CD4-positive, CD25-positive, alpha-beta regulatory T cell (primary cell): ENCODE results near the gene GTF3C1. TPM values are rescaled to one million over a fixed set of nuclear protein-coding genes. Genes with fewer than 3 reads are reported as not detected.

Experiments
- ATAC-seq, 2 donors: fragments of 150-1000 bp; cut with Tn5 transposase; one replicate each; pipeline ENCODE4 v1.10.0; 2021; ENCODE audit warnings: low read depth in 2 of 2, moderate number of reproducible peaks in 2 of 2, moderate library complexity in 1 of 2
- DNase-seq, 3 donors: peaks; one replicate each; pipeline versions ENCODE4 v3.0.0 to v3.0.0-alpha.2; 2012 to 2022; ENCODE audit warnings: mixed read lengths in 1 of 3
- H3K27ac ChIP-seq: one replicate; pipeline ENCODE4 v1.7.0; 2013; ENCODE audit warnings: mild to moderate bottlenecking, low read length; ENCODE audit not compliant: insufficient read depth, poor library complexity, severe bottlenecking
- H3K27me3 ChIP-seq: one replicate; pipeline ENCODE4 v1.7.0; 2013; ENCODE audit warnings: low read length; ENCODE audit not compliant: control insufficient read depth, insufficient read depth
- H3K36me3 ChIP-seq: one replicate; pipeline ENCODE4 v1.7.0; 2013; ENCODE audit warnings: mild to moderate bottlenecking, low read length, moderate library complexity; ENCODE audit not compliant: control insufficient read depth, insufficient read depth
- H3K4me1 ChIP-seq: 2 replicates; pipeline ENCODE4 v1.7.0; 2013; ENCODE audit warnings: mild to moderate bottlenecking, low read length; ENCODE audit not compliant: insufficient read depth, control insufficient read depth, poor library complexity, severe bottlenecking
- H3K4me3 ChIP-seq: one replicate; pipeline ENCODE4 v1.7.0; 2013; ENCODE audit warnings: low read depth, mild to moderate bottlenecking, low read length, moderate library complexity
- H3K9me3 ChIP-seq, 2 experiments: 1 replicate in 1 of 2; 2 replicates in 1 of 2; pipeline ENCODE4 v1.7.0; 2013; ENCODE audit warnings: low read length in 2 of 2, mild to moderate bottlenecking in 1 of 2, moderate library complexity in 1 of 2; ENCODE audit not compliant: control insufficient read depth in 2 of 2
- H3K27ac Mint-ChIP-seq, 3 donors: one replicate each; pipeline ENCODE4 v1.8.0; 2020 to 2022; ENCODE audit warnings: mild to moderate bottlenecking in 3 of 3, mixed read lengths in 3 of 3, moderate library complexity in 2 of 3
- H3K27me3 Mint-ChIP-seq: one replicate; pipeline ENCODE4 v1.8.0; 2022; ENCODE audit warnings: mild to moderate bottlenecking, mixed read lengths
- H3K36me3 Mint-ChIP-seq: one replicate; pipeline ENCODE4 v1.8.0; 2020; ENCODE audit warnings: mixed read lengths
- H3K4me1 Mint-ChIP-seq, 4 donors: one replicate each; pipeline ENCODE4 v1.8.0; 2020 to 2022; ENCODE audit warnings: mixed read lengths in 4 of 4, mild to moderate bottlenecking in 1 of 4
- H3K4me3 Mint-ChIP-seq, 4 donors: one replicate each; pipeline ENCODE4 v1.8.0; 2020 to 2022; ENCODE audit warnings: mild to moderate bottlenecking in 4 of 4, mixed read lengths in 4 of 4, moderate library complexity in 3 of 4
- H3K9me3 Mint-ChIP-seq, 7 donors: one replicate each; pipeline ENCODE4 v1.8.0; 2020 to 2022; ENCODE audit warnings: mixed read lengths in 7 of 7, mild to moderate bottlenecking in 3 of 7, moderate library complexity in 2 of 7
- polyA plus RNA-seq, 4 donors: library from polyadenylated mRNA; unstranded; fragments of 300-500 nt; fragmentation: Illumina TruSeq; gene quantifications; one replicate each; pipeline ENCODE4 v1.2.3, GENCODE V29; 2021
- total RNA-seq: library from RNA; stranded (reverse); gene quantifications from one replicate; pipeline ENCODE4 v1.2.3, GENCODE V29; 2022

Gene GTF3C1
- total and polyA plus RNA-seq, 5 donors from 2014 or later: 14.9 to 57.2 (median 21.2) TPM

DNA sequence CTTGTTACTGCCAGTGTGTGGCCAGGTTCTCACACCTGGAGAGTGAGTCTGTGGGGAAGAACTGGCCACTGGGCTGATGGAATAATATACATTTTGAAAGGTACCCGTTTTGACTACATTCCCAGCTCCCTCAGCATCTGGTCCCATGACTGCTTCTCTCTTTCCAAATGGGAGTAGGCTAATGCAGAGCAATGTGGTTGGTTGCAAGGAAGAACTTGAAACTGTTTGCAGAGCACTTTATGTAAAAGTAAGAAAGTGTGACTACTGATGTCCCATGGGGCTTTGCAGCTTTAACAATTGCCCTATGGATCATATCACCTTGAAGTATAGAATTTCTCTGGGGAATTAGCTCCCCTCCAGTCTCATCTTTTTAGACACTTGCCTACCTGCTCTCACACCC is 9.2 kb upstream of the GTF3C1 start:
- Mint-ChIP-seq H3K4me3 (no peak overlapping the region), H3K4me1 (peaks cover 0 to 7% (median 4%) of the 10 kb centered on the region in 4 donors), H3K27me3 (no peaks in the 10 kb centered on the region), H3K27ac (no peak overlapping the region), H3K36me3 (peaks cover 9% of the 10 kb centered on the region), H3K9me3 (no peaks in the 10 kb centered on the region)
- H3K4me1 ChIP-seq: no peaks in the 10 kb centered on the region
- H3K4me3 ChIP-seq: no peak overlapping the region
- no peaks in the 10 kb centered on the region for H3K36me3 ChIP-seq
- no peaks in the 10 kb centered on the region for H3K9me3 ChIP-seq
- H3K27me3 ChIP-seq: no peaks in the 10 kb centered on the region
- DNase-seq: no peak
- no peak overlapping the region for H3K27ac ChIP-seq
- ATAC-seq: no peak

DNA sequence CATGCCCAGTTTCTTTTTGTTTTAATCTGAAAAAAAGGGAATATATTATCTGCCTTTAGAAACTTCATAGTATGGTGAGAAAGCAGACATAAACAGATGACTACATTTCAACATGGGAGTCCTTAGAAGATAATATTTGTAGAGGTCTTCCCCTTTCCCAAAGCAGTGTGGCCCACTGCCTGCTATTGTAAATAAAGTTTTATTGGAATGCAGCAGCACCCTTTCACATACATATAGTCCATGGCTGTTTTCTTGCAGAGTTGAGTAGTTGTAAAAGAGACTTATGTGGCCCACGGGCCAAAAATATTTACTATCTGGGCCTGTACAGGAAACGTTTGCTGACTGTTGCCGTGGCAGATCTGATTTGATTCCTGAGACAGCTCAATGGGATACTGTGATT is 8.7 kb upstream of the GTF3C1 start:
- H3K27ac ChIP-seq: no peak overlapping the region
- peaks cover 0 to 7% (median 4%) of the 10 kb centered on the region in 4 donors for H3K4me1 Mint-ChIP-seq
- no peaks in the 10 kb centered on the region for H3K4me1 ChIP-seq
- no peaks in the 10 kb centered on the region for H3K27me3 ChIP-seq
- DNase-seq (no peak), ATAC-seq (no peak)
- no peaks in the 10 kb centered on the region for H3K9me3 ChIP-seq
- no peaks in the 10 kb centered on the region for H3K9me3 Mint-ChIP-seq
- H3K36me3 ChIP-seq: no peaks in the 10 kb centered on the region
- no peaks in the 10 kb centered on the region for H3K27me3 Mint-ChIP-seq
- H3K4me3 ChIP-seq: no peak overlapping the region
- H3K27ac Mint-ChIP-seq: no peak overlapping the region
- peaks cover 9% of the 10 kb centered on the region for H3K36me3 Mint-ChIP-seq
- H3K4me3 Mint-ChIP-seq: no peak overlapping the region

DNA sequence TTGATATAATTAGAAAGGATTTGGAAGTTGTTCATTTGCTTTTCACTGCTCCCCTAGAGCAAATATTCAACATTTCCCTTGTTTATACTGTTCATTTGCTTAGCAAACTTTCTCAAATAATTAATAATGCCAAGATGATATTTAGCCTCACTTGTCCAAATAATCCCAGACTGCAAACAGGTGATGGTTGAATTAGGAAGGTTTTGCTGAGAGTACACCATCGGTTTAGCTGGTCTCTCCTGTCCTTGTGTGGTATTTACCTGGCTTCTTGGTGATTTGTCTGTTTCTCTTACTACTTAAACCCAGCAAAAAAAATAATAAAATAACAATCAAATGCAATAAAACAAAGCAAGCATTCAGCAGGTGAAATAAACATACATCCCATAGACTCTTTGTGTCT is 6.8 kb upstream of the GTF3C1 start:
- ATAC-seq (no peak), DNase-seq (no peak)
- Mint-ChIP-seq H3K27me3 (no peaks in the 10 kb centered on the region), H3K9me3 (no peaks in the 10 kb centered on the region), H3K4me3 (no peak overlapping the region), H3K4me1 (peaks cover 0 to 7% (median 2%) of the 10 kb centered on the region in 4 donors), H3K36me3 (peaks cover 2% of the 10 kb centered on the region), H3K27ac (peak overlapping the region in 1 of 3 donors; percentile 32)
- H3K9me3 ChIP-seq: no peaks in the 10 kb centered on the region
- H3K4me3 ChIP-seq: no peak overlapping the region
- no peaks in the 10 kb centered on the region for H3K4me1 ChIP-seq
- no peak overlapping the region for H3K27ac ChIP-seq
- H3K27me3 ChIP-seq: no peaks in the 10 kb centered on the region
- no peaks in the 10 kb centered on the region for H3K36me3 ChIP-seq

DNA sequence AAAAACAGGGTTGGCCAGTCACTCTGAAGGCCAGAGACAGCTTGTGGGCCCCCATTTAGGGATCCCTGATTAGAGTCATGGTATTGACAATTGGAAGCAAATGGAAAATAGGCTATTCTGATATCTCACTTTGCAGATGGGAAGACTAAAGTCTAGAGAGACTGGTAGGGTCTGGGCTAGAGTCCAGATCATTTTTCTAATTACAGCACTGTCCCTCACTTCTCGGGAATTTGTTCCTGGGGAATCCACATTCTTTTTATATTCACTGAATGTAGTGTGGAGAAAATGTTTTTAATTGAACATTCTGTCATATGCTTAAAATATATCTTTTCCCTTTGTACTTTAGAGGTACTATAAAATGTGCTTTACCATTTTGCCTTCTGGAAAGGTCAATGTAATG is 1.3 kb upstream of the GTF3C1 start:
- Histone ChIP-seq H3K4me1 (peaks cover 25% of the 10 kb centered on the region), H3K27ac (no peak overlapping the region), H3K4me3 (peak overlapping the region; percentile 96), H3K27me3 (no peaks in the 10 kb centered on the region), H3K36me3 (no peaks in the 10 kb centered on the region), H3K9me3 (no peaks in the 10 kb centered on the region)
- Mint-ChIP-seq H3K27ac (peak overlapping the region in 2 of 3 donors; percentile 42 to 100), H3K9me3 (no peaks in the 10 kb centered on the region), H3K27me3 (peaks cover 4% of the 10 kb centered on the region), H3K4me3 (peak overlapping the region; percentile 42 to 100 (median 93)), H3K4me1 (peaks cover 9 to 46% (median 28%) of the 10 kb centered on the region in 4 donors), H3K36me3 (peaks cover 2% of the 10 kb centered on the region)
- no peak for DNase-seq
- no peak for ATAC-seq

DNA sequence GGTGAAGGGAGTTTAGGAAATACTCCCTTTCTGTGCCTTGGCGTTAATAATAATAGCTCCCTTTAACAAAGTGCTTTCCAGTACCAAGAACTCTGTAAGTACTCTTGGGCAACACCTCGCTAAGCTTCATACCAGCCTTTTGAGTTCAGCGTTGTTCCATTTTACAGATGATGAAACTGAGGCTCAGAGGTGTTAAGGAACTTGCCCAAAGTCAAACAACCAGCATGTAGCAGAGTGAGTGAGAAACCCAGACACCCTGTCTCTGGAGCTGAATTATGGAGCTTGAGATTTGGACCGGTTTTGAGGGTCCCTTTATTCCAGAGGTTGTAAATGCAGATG is 838 bp upstream of the GTF3C1 start:
- H3K27ac ChIP-seq: peak overlapping the region; percentile 86
- H3K36me3 Mint-ChIP-seq: peaks cover 2% of the 10 kb centered on the region
- H3K36me3 ChIP-seq: no peaks in the 10 kb centered on the region
- H3K4me1 ChIP-seq: peaks cover 25% of the 10 kb centered on the region
- DNase-seq: peak in 1 of 3 donors; percentile 6
- H3K4me3 ChIP-seq: peak overlapping the region; percentile 96
- peak overlapping the region; percentile 98 to 100 (median 99) for H3K27ac Mint-ChIP-seq
- H3K27me3 Mint-ChIP-seq: peaks cover 4% of the 10 kb centered on the region
- ATAC-seq: no peak
- peaks cover 10 to 47% (median 28%) of the 10 kb centered on the region in 4 donors for H3K4me1 Mint-ChIP-seq
- H3K9me3 Mint-ChIP-seq: no peaks in the 10 kb centered on the region
- H3K9me3 ChIP-seq: no peaks in the 10 kb centered on the region
- no peaks in the 10 kb centered on the region for H3K27me3 ChIP-seq
- H3K4me3 Mint-ChIP-seq: peak overlapping the region; percentile 88 to 100 (median 98)

DNA sequence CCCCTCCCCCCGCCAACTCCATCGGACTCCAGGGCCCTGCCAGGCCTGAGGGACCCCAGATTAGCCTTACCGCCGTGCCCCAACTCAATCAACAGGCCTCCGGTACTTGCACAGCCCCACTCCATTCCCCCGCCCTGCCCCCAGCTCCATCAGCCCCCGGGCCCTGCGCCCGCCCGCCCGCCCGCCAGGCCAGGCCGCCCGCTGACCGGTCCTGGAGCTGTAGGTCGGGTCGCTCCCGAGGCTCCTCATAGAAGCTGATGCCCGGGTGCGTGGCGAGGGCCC is 308 bp downstream of the GTF3C1 start:
- DNase-seq: peak in 1 of 3 donors; percentile 2
- Mint-ChIP-seq H3K4me3 (peak overlapping the region; percentile 88 to 100 (median 98)), H3K4me1 (peaks cover 10 to 50% (median 28%) of the 10 kb centered on the region in 4 donors), H3K27ac (peak overlapping the region; percentile 98 to 100 (median 99)), H3K27me3 (peaks cover 4% of the 10 kb centered on the region), H3K9me3 (no peaks in the 10 kb centered on the region), H3K36me3 (peaks cover 10% of the 10 kb centered on the region)
- Histone ChIP-seq H3K4me1 (peaks cover 25% of the 10 kb centered on the region), H3K4me3 (peak overlapping the region; percentile 89), H3K27ac (peak overlapping the region; percentile 86), H3K36me3 (peaks cover 10% of the 10 kb centered on the region), H3K27me3 (no peaks in the 10 kb centered on the region), H3K9me3 (no peaks in the 10 kb centered on the region)
- peak; percentile 16 to 17 for ATAC-seq

DNA sequence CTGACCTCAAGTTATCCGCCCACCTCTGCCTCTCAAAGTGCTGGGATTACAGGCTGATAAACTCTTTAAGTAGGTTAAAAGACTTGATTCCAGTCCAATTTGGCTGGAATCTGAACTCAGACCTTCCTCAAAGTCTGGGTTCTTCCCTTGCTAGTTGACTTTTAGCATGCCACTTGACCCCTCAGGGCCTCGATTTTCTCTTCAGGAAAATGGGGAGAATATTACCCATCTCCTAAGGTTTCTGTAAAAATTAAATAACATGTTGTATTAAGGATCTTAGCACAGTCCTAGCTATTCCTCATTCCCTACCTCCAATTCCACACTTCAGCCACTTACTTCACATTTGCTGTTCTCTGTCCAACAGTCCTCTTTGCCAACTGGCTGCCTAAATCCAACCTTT is 1.9 kb downstream of the GTF3C1 start:
- ATAC-seq (no peak), DNase-seq (no peak)
- Mint-ChIP-seq H3K4me1 (peaks cover 10 to 53% (median 30%) of the 10 kb centered on the region in 4 donors), H3K36me3 (peaks cover 22% of the 10 kb centered on the region), H3K4me3 (peak overlapping the region in 2 of 4 donors; percentile 22 to 88), H3K9me3 (no peaks in the 10 kb centered on the region), H3K27me3 (peaks cover 4% of the 10 kb centered on the region), H3K27ac (no peak overlapping the region)
- no peaks in the 10 kb centered on the region for H3K27me3 ChIP-seq
- no peak overlapping the region for H3K27ac ChIP-seq
- peaks cover 25% of the 10 kb centered on the region for H3K4me1 ChIP-seq
- no peaks in the 10 kb centered on the region for H3K9me3 ChIP-seq
- no peak overlapping the region for H3K4me3 ChIP-seq
- H3K36me3 ChIP-seq: peaks cover 24% of the 10 kb centered on the region

DNA sequence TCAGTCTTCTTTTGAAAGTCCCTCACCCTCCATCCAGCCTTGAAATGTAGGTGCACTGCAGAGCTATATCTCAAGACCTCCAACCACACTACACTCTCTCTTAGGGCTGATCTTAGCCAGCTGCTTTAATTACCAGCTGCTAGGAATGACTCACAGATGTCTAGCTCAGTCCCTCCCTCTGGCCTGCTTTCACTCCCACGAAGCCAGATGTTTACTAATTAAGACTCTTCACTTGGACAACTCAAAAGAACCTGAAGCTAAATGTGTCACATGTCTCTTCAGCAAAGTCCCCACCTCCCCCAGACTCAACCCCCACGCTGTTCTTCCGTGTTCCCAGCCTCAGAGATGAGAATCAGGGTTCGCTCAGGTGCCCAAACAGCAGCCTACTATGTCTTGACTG is 2.6 kb downstream of the GTF3C1 start:
- Mint-ChIP-seq H3K4me3 (peak overlapping the region in 3 of 4 donors; percentile 37 to 87 (median 56)), H3K36me3 (peaks cover 26% of the 10 kb centered on the region), H3K27me3 (peaks cover 4% of the 10 kb centered on the region), H3K4me1 (peaks cover 10 to 53% (median 30%) of the 10 kb centered on the region in 4 donors), H3K27ac (peak overlapping the region in 1 of 3 donors; percentile 89), H3K9me3 (no peaks in the 10 kb centered on the region)
- no peaks in the 10 kb centered on the region for H3K27me3 ChIP-seq
- DNase-seq: peak in 1 of 3 donors; percentile 31
- peak overlapping the region; percentile 13 for H3K4me3 ChIP-seq
- no peak overlapping the region for H3K27ac ChIP-seq
- H3K9me3 ChIP-seq: no peaks in the 10 kb centered on the region
- no peak for ATAC-seq
- H3K4me1 ChIP-seq: peaks cover 25% of the 10 kb centered on the region
- H3K36me3 ChIP-seq: peaks cover 31% of the 10 kb centered on the region
